ENCODE data around the gene VTI1A. TPM values are rescaled to one million over a fixed set of nuclear protein-coding genes. Genes with fewer than 3 reads are reported as not detected.
"Not testable (repeated sequence)": the region's sequence is repeated elsewhere in the genome, so short reads cannot be mapped to it uniquely, and the experiment has no call there.

Gene VTI1A
- total and polyA plus RNA-seq, 2 experiments from 2014 or later, result 20.4 to 39.8 TPM

- H3K79me2 ChIP-seq, result no peaks in the 10 kb centered on the region
- H2AFZ ChIP-seq, result no peak overlapping the region
- H3K9me2 ChIP-seq (replicated peaks; ENCODE audit: insufficient read depth), result no peaks in the 10 kb centered on the region
- H3K9me3 ChIP-seq (ENCODE audit: low read depth), result no peaks in the 10 kb centered on the region
- no peaks in the 10 kb centered on the region for H3K4me1 ChIP-seq (ENCODE audit: insufficient read depth)
- H3K36me3 ChIP-seq (replicated peaks; ENCODE audit: insufficient read depth, low read depth), result no peaks in the 10 kb centered on the region
- no peak overlapping the region for H3K4me2 ChIP-seq
- no peak for TF ChIP-seq EZH2 (IDR thresholded peaks at IDR 0.05; ENCODE audit: borderline replicate concordance)
- TF ChIP-seq EZH2phosphoT487 (IDR thresholded peaks at IDR 0.05; ENCODE audit: low read depth, severe bottlenecking, unreplicated experiment), result no peak
- H3K27me3 ChIP-seq, result no peaks in the 10 kb centered on the region
- WGBS (ENCODE audit: low lambda C conversion rate, missing lambda C conversion rate), result 92% methylated on average over 6 of the region's 6 CpGs
- H3K27ac ChIP-seq, result no peak overlapping the region
- no peak for DNase-seq (ENCODE audit: low spot score)
- H3K4me3 ChIP-seq, result no peak overlapping the region
- no peaks in the 10 kb centered on the region for H4K20me1 ChIP-seq (ENCODE audit: insufficient read depth, poor library complexity, severe bottlenecking)
These were observed 142.1 kb downstream of the VTI1A start for GRCh38 chr10:112589081-112589480.

DNA sequence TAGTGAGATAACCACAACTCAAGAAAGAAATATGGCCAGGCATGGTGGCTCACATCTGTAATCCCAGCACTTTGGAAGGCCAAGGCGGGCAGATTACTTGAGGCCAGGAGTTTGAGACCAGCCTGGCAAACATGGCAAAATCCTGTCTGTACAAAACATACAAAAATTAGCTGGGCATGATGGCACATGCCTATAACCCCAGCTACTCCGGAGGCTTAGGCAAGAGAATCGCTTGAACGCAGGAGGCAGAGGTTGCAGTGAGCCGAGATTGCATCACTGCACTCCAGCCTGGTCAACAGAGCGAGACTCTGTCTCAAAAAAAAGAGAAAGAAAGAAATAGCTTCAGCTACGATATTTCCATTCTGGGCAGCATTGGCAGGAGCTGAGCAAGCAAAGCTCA lies 143.8 kb downstream of the VTI1A start:
- H3K36me3 ChIP-seq (replicated peaks; ENCODE audit: insufficient read depth, low read depth); H4K20me1 ChIP-seq (ENCODE audit: insufficient read depth, poor library complexity, severe bottlenecking); H3K4me3 ChIP-seq; H3K9me3 ChIP-seq (ENCODE audit: low read depth); H3K79me2 ChIP-seq; H3K27ac ChIP-seq; H2AFZ ChIP-seq; H3K4me1 ChIP-seq (ENCODE audit: insufficient read depth); H3K9me2 ChIP-seq (replicated peaks; ENCODE audit: insufficient read depth); H3K4me2 ChIP-seq; H3K27me3 ChIP-seq; DNase-seq (ENCODE audit: low spot score): not testable (repeated sequence)
- WGBS (ENCODE audit: low lambda C conversion rate, missing lambda C conversion rate), result 85% methylated on average over 7 of the region's 7 CpGs

DNA sequence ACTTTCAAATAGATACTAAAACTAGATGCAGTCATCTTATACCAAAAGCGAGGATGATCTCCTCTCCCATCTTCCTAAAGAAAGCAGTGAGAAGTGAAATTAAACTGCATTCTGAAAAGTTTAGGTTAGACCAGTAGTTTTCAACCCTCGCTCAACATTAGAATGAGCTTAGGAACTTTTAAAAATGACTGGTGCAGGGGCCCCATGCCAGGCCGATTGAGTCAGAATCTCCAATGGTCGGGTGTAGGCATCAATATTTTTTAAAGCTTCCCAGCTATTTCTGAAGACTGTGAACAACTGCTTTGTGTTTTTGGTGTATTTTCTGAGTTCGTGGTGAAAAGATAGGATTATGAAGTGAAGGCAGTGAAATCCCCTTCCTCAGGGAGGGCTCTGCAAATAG lies 146.0 kb downstream of the VTI1A start:
- Histone ChIP-seq H3K4me1 (ENCODE audit: insufficient read depth) (no peaks in the 10 kb centered on the region), H3K36me3 (replicated peaks; ENCODE audit: insufficient read depth, low read depth) (no peaks in the 10 kb centered on the region), H3K9me2 (replicated peaks; ENCODE audit: insufficient read depth) (no peaks in the 10 kb centered on the region), H3K4me2 (no peak overlapping the region), H3K4me3 (no peak overlapping the region), H4K20me1 (ENCODE audit: insufficient read depth, poor library complexity, severe bottlenecking) (no peaks in the 10 kb centered on the region), H3K27ac (no peak overlapping the region), H3K9me3 (ENCODE audit: low read depth) (no peaks in the 10 kb centered on the region), H3K79me2 (no peaks in the 10 kb centered on the region), H3K27me3 (no peaks in the 10 kb centered on the region), H2AFZ (no peak overlapping the region)
- DNase-seq (ENCODE audit: low spot score), result no peak
- WGBS (ENCODE audit: low lambda C conversion rate, missing lambda C conversion rate), result 87% methylated on average over 5 of the region's 5 CpGs
- TF ChIP-seq EZH2 (IDR thresholded peaks at IDR 0.05; ENCODE audit: borderline replicate concordance) (no peak), EZH2phosphoT487 (IDR thresholded peaks at IDR 0.05; ENCODE audit: low read depth, severe bottlenecking, unreplicated experiment) (no peak), CTCF (IDR thresholded peaks at IDR 0.05; ENCODE audit: poor library complexity) (no peak)

GRCh38 chr10:112601214-112602090 lies 154.4 kb downstream of the VTI1A start:
- no peak for DNase-seq (ENCODE audit: low spot score)
- no peaks in the 10 kb centered on the region for H3K36me3 ChIP-seq (replicated peaks; ENCODE audit: insufficient read depth, low read depth)
- 85% methylated on average over 4 of the region's 4 CpGs for WGBS (ENCODE audit: low lambda C conversion rate, missing lambda C conversion rate)
- H4K20me1 ChIP-seq (ENCODE audit: insufficient read depth, poor library complexity, severe bottlenecking), result no peaks in the 10 kb centered on the region
- no peaks in the 10 kb centered on the region for H3K79me2 ChIP-seq
- H3K4me2 ChIP-seq, result no peak overlapping the region
- H3K9me3 ChIP-seq (ENCODE audit: low read depth), result no peaks in the 10 kb centered on the region
- H3K4me1 ChIP-seq (ENCODE audit: insufficient read depth), result no peaks in the 10 kb centered on the region
- no peaks in the 10 kb centered on the region for H3K27me3 ChIP-seq
- H3K27ac ChIP-seq, result no peak overlapping the region
- no peak for TF ChIP-seq CTCF (IDR thresholded peaks at IDR 0.05; ENCODE audit: poor library complexity)
- TF ChIP-seq EZH2 (IDR thresholded peaks at IDR 0.05; ENCODE audit: borderline replicate concordance), result no peak
- TF ChIP-seq EZH2phosphoT487 (IDR thresholded peaks at IDR 0.05; ENCODE audit: low read depth, severe bottlenecking, unreplicated experiment), result no peak
- H3K4me3 ChIP-seq, result no peak overlapping the region
- no peaks in the 10 kb centered on the region for H3K9me2 ChIP-seq (replicated peaks; ENCODE audit: insufficient read depth)
- no peak overlapping the region for H2AFZ ChIP-seq
